EH (cell line): ENCODE data around the gene DNAJB6.
"Not testable (repeated sequence)": the region's sequence is repeated elsewhere in the genome, so short reads cannot be mapped to it uniquely, and the experiment has no call there.

Experiments used
- DNase-seq: peaks from one replicate; pipeline ENCODE4 v3.0.0-alpha.2; 2015; ENCODE audit warnings: low read depth

Gene DNAJB6

DNA sequence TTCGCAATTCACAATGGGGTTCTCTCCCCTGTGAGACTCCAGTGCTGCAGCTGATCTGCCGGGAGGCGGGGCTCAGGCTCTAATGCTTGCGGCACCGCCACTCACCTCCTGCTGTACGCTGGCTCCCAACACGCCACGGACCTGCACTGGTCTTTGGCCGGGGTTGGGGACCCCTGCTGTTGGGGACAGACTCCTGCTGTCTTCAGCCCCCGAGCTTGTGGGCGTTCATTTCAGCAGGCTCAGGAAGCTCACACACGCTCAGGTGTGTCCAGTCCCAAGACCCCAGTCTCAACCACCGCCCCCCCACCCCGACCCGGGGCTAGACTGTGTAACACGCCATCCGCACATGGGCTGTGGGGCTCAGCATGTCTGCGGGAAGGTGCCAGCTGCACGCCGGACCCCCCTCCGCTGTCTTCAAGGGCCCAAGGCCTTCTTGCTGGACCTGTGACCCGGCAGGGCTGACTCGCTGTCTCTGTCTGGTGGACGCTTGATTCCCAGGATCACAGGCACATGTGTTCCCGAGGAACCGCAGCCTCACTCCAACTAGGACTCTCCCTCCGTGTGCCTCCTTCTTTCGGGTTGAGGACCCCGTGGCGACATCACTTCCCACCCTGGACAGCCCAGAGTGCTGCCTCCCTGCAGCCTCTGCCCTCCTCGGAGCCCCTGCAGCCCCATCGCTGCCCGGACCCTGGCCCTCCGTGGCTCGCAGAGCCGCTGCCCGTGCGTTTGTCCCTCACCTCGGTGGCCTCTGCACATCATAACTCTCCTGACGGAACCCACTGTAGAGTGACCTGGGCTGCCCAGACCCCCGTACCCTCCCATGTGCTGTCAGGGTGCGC lies 106.4 kb downstream of the DNAJB6 start:
- DNase-seq = no peak

DNA sequence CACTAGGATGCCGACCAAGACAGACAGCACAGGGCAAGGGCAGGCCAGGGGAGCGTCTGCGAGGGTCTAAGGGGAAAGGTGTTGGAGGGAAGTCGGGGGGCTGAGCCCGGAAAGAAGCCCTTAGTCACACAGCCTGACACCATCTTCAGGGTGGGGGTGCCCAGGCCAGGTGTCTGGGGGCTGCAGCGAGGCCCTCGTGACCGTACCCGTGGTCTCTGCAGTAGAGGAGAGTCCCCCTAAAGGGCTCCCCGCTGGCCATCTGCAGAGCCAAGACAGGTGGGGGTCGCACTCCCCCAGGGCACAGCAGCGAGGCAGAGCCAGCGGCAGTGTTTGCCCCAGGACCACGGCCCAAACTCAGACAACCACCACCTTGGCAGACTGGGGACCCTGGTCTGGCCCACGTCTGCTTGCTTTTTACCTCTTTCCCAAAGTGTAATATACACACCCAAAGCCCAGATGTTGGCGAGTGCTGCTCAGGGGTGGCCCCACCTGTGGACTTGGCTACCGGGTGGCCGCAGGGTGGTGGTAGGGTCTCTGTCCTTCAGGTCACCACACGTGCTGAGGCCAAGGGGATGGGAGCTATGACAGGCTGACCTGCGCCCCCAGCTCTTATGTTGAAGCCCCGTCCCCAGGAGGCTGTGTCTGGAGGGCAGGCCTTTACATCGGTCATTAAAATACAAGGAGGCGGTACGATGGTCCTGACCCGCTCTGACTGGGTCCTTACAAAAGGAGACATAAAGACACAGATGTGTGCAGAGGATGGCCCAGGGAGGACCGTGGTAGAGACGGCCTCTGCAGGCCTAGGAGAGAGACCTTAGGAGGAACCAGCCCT lies 107.4 kb downstream of the DNAJB6 start:
- no peak for DNase-seq

- DNase-seq = no peak
Observed at GRCh38 chr7:157444843-157445135, 108.0 kb downstream of the DNAJB6 start.

- DNase-seq = no peak
Observed at GRCh38 chr7:157445246-157445955, 108.6 kb downstream of the DNAJB6 start.

DNA sequence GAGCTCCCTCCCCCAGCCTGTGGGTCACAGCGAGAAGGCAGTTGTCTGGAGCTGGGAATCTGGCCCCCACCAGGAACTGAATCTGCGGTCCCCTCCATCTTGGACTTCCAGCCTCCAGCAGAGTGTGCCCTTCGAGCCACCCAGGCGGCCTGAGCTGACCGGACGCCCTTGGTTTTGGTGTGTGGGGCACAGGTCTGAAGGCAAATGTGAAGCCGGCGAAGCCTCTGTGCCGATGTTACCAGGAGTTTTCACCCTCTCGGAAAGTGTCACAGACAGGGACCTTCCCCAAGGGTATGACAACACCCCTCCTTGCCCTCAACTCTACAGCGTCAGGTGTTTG lies 109.1 kb downstream of the DNAJB6 start:
- DNase-seq = no peak

GRCh38 chr7:157446322-157446721 lies 109.5 kb downstream of the DNAJB6 start:
- DNase-seq = no peak

- DNase-seq = not testable (repeated sequence)
Observed at GRCh38 chr7:157454003-157454402, 117.2 kb downstream of the DNAJB6 start.

DNA sequence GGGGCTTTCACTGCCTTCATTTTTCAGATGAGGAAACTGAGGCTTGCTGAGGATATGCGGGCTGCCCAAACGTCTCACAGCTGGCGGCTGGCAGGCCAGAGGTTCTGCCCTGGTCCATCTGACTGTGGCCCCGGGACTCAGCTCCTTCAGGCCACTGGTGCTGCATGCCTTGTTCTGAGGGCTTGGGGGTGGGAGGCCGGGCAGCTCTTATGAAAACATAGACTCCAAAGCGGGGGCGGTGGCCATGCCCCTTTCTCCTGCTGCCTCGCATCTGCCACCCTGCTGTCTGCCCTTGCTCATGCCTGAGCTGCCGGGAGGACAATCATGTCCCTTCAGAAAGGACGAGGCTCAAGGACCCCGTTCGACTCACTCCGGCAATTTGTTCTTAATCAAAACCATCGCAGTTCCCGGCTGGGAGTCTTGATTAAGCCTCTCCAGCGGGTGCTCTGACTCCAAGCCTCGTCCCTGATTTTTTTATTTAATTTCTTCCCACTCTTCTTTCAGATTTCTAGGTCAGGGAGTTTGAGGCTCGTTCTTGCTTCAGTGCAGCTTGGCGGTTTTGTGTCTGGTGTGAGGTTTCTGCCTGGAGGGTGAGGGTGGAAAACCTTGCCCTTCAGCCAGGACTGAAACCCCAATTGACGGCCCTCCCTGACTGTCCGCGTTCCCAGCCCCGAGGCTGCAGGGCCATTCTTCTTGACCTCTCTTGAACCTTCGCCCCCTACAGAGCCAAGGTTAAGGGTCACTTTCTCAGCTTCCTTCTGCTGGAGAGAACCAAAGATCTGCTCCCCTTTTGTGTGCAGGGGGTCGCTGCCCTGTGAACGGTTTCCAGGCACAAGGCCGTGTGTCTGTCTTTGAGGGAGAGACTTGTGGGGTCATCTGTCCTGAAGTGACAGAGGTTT lies 120.8 kb downstream of the DNAJB6 start:
- DNase-seq = no peak

GRCh38 chr7:157458254-157458633 lies 121.4 kb downstream of the DNAJB6 start:
- no peak for DNase-seq

DNA sequence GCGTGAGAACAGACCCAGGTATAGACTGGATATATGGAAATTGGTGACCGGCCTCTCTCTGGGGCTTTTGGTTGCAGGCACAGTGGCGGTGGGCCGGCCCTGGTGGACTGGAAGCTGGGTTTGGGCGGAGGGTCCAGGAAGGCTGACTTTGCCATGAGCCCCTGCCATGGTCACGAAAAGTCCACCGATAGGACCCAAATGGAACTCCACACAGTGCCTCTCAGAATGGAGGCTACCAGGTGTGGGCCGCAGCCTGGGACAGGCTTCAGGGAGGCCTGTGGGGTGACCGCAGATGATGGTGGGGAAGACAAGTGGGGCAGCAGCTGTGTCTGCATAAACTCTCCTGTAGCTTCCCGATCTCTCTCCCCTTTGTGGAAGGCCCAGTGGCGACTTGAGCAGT lies 123.2 kb downstream of the DNAJB6 start:
- DNase-seq = no peak

GRCh38 chr7:157460721-157461120 lies 123.9 kb downstream of the DNAJB6 start:
- DNase-seq = no peak

GRCh38 chr7:157461573-157462418 lies 125.0 kb downstream of the DNAJB6 start:
- DNase-seq = no peak

DNA sequence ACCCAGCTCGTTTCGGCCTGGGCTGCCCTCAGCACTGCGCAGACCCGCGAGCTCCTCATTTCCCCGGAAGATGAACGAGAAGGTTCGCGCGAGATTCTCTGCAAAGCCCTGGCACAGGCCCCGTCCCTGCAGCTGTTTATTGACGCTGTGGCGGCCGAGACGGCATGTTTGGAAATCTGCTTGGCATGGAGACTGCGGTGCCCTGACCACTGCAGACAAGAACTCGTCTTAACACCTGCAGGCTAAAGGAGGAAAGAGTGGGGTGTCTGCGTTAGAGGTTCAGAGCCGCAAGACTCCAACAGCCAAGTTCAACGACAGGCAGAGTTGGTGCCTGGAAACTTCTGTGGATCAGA lies 125.6 kb downstream of the DNAJB6 start:
- no peak for DNase-seq

DNA sequence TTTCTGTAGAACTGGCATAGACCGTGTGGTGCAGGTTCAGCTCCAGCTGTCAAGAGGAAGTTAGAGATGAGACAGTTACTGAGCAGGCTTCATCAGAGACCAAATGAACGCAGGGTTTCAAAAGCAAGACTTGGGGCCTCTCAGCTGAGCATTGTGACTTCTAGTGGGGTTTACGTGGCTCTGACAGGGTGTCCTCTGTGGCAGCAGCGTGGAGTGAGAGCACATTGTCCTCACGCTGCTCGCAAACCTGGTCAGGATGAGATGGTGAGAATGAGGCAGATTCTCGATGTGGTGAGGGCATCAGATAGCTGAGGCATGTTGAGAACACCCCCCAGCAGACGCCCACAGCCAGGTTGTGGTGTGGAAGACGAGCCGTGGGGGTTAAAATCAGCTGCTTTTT lies 126.0 kb downstream of the DNAJB6 start:
- no peak for DNase-seq

GRCh38 chr7:157463245-157463644 lies 126.4 kb downstream of the DNAJB6 start:
- DNase-seq = no peak

GRCh38 chr7:157464111-157464970 lies 127.5 kb downstream of the DNAJB6 start:
- DNase-seq = no peak

- no peak for DNase-seq
Observed at GRCh38 chr7:157464971-157465886, 128.4 kb downstream of the DNAJB6 start.

- DNase-seq = no peak
Observed at GRCh38 chr7:157465891-157466866, 129.4 kb downstream of the DNAJB6 start.
